Activated T-helper 2 cell treated with anti-CD3 and anti-CD28 coated beads, Interferon-gamma antibody, Interleukin-2, Interleukin-4, amounts not matched to agents 10 μg/mL and 5 μg/mL and 100 μg/mL, durations not matched to agents 14 hours and 24 hours and 36 hours (primary cell): ENCODE measurements around the gene MFGE8. TPM values are rescaled to one million over a fixed set of nuclear protein-coding genes. Genes with fewer than 3 reads are reported as not detected.
"Not testable (repeated sequence)": the region's sequence is repeated elsewhere in the genome, so short reads cannot be mapped to it uniquely, and the experiment has no call there.

Source experiments
- DNase-seq: peaks from one replicate; pipeline ENCODE4 v3.0.0; 2021; ENCODE audit warnings: low spot score
- H3K27ac Mint-ChIP-seq: one replicate; pipeline ENCODE4 v1.8.0; 2021; ENCODE audit warnings: mixed read lengths
- H3K27me3 Mint-ChIP-seq: one replicate; pipeline ENCODE4 v1.8.0; 2021; ENCODE audit warnings: low read depth, mixed read lengths
- H3K36me3 Mint-ChIP-seq: one replicate; pipeline ENCODE4 v1.8.0; 2021; ENCODE audit warnings: low read depth, mixed read lengths
- H3K4me1 Mint-ChIP-seq: one replicate; pipeline ENCODE4 v1.8.0; 2021; ENCODE audit warnings: low read depth, mixed read lengths
- H3K4me3 Mint-ChIP-seq: one replicate; pipeline ENCODE4 v1.8.0; 2021; ENCODE audit warnings: low read depth, mild to moderate bottlenecking, moderate library complexity, mixed read lengths
- H3K9me3 Mint-ChIP-seq: one replicate; pipeline ENCODE4 v1.8.0; 2021; ENCODE audit warnings: mixed read lengths
- intact Hi-C: fragments of 100-400 bp; cut with micrococcal nuclease; formaldehyde crosslinking; loops from one replicate; pipeline ENCODE4 v1.15.1; 2023
- total RNA-seq: library from RNA; stranded (reverse); gene quantifications from 2 replicates; pipeline ENCODE4 v1.2.3, GENCODE V29; 2022

Gene MFGE8
- total RNA-seq, 1 donor from 2014 or later = 13.7 TPM

- no peak for DNase-seq
- Mint-ChIP-seq H3K4me3 (no peak overlapping the region), H3K27me3 (peaks cover 19% of the 10 kb centered on the region), H3K4me1 (no peaks in the 10 kb centered on the region), H3K9me3 (no peaks in the 10 kb centered on the region), H3K36me3 (no peaks in the 10 kb centered on the region), H3K27ac (no peak overlapping the region)
- intact Hi-C loops = no loop called here
Observed at GRCh38 chr15:88932875-88933330, 19.7 kb upstream of the MFGE8 start.

GRCh38 chr15:88932271-88932874, 19.2 kb upstream of the MFGE8 start:
- DNase-seq = no peak
- Mint-ChIP-seq H3K9me3 (no peaks in the 10 kb centered on the region), H3K27ac (no peak overlapping the region), H3K4me1 (no peaks in the 10 kb centered on the region), H3K27me3 (peaks cover 20% of the 10 kb centered on the region), H3K36me3 (no peaks in the 10 kb centered on the region), H3K4me3 (no peak overlapping the region)
- intact Hi-C loops = no loop called here

- intact Hi-C loops = no loop called here
- Mint-ChIP-seq H3K27me3 (peaks cover 19% of the 10 kb centered on the region), H3K27ac (no peak overlapping the region), H3K4me1 (no peaks in the 10 kb centered on the region), H3K4me3 (no peak overlapping the region), H3K9me3 (no peaks in the 10 kb centered on the region), H3K36me3 (no peaks in the 10 kb centered on the region)
- DNase-seq = no peak
Observed at GRCh38 chr15:88930579-88930978, 17.4 kb upstream of the MFGE8 start.

- H3K36me3 Mint-ChIP-seq, DNase-seq, H3K4me3 Mint-ChIP-seq, H3K4me1 Mint-ChIP-seq, H3K9me3 Mint-ChIP-seq, intact Hi-C loops, H3K27ac Mint-ChIP-seq: not testable (repeated sequence)
- peaks cover 17% of the 10 kb centered on the region for H3K27me3 Mint-ChIP-seq
Observed at GRCh38 chr15:88929358-88930098, 16.3 kb upstream of the MFGE8 start.

GRCh38 chr15:88928192-88928591, 15.0 kb upstream of the MFGE8 start:
- H3K4me1 Mint-ChIP-seq, DNase-seq, H3K9me3 Mint-ChIP-seq, H3K36me3 Mint-ChIP-seq, H3K27ac Mint-ChIP-seq, intact Hi-C loops, H3K4me3 Mint-ChIP-seq: not testable (repeated sequence)
- peaks cover 21% of the 10 kb centered on the region for H3K27me3 Mint-ChIP-seq

GRCh38 chr15:88925648-88926047, 12.5 kb upstream of the MFGE8 start:
- H3K4me3 Mint-ChIP-seq, H3K36me3 Mint-ChIP-seq, H3K27ac Mint-ChIP-seq, intact Hi-C loops, DNase-seq, H3K9me3 Mint-ChIP-seq, H3K4me1 Mint-ChIP-seq: not testable (repeated sequence)
- H3K27me3 Mint-ChIP-seq = peaks cover 18% of the 10 kb centered on the region

- H3K9me3 Mint-ChIP-seq, H3K27ac Mint-ChIP-seq, H3K4me3 Mint-ChIP-seq, DNase-seq, intact Hi-C loops, H3K36me3 Mint-ChIP-seq: not testable (repeated sequence)
- peaks cover 29% of the 10 kb centered on the region for H3K4me1 Mint-ChIP-seq
- peaks cover 13% of the 10 kb centered on the region for H3K27me3 Mint-ChIP-seq
Observed at GRCh38 chr15:88920892-88921435, 7.8 kb upstream of the MFGE8 start.

GRCh38 chr15:88920186-88920891, 7.2 kb upstream of the MFGE8 start:
- no peak overlapping the region for H3K4me3 Mint-ChIP-seq
- no peak overlapping the region for H3K27ac Mint-ChIP-seq
- intact Hi-C loops = no loop called here
- H3K27me3 Mint-ChIP-seq = peaks cover 12% of the 10 kb centered on the region
- no peaks in the 10 kb centered on the region for H3K9me3 Mint-ChIP-seq
- H3K36me3 Mint-ChIP-seq = no peaks in the 10 kb centered on the region
- no peak for DNase-seq
- peaks cover 29% of the 10 kb centered on the region for H3K4me1 Mint-ChIP-seq

- Mint-ChIP-seq H3K9me3 (no peaks in the 10 kb centered on the region), H3K27ac (peak overlapping the region; percentile 43), H3K27me3 (peaks cover 10% of the 10 kb centered on the region), H3K36me3 (no peaks in the 10 kb centered on the region), H3K4me3 (no peak overlapping the region), H3K4me1 (peaks cover 29% of the 10 kb centered on the region)
- no peak for DNase-seq
- intact Hi-C loops = no loop called here
Observed at GRCh38 chr15:88918738-88919137, 5.6 kb upstream of the MFGE8 start.

- Mint-ChIP-seq H3K4me3 (no peak overlapping the region), H3K9me3 (no peaks in the 10 kb centered on the region), H3K27ac (no peak overlapping the region), H3K27me3 (peaks cover 9% of the 10 kb centered on the region), H3K36me3 (no peaks in the 10 kb centered on the region), H3K4me1 (peaks cover 34% of the 10 kb centered on the region)
- DNase-seq = no peak
- intact Hi-C loops = no loop called here
Observed at GRCh38 chr15:88917760-88918159, 4.6 kb upstream of the MFGE8 start.

GRCh38 chr15:88915354-88915753, 2.2 kb upstream of the MFGE8 start:
- Mint-ChIP-seq H3K4me1 (peaks cover 30% of the 10 kb centered on the region), H3K4me3 (no peak overlapping the region), H3K27ac (no peak overlapping the region), H3K9me3 (no peaks in the 10 kb centered on the region), H3K36me3 (no peaks in the 10 kb centered on the region), H3K27me3 (peaks cover 4% of the 10 kb centered on the region)
- intact Hi-C loops = no loop called here
- no peak for DNase-seq

GRCh38 chr15:88913850-88914169, 631 bp upstream of the MFGE8 start:
- Mint-ChIP-seq H3K27ac (no peak overlapping the region), H3K4me3 (peak overlapping the region; percentile 93)

GRCh38 chr15:88912500-88912921, 668 bp downstream of the MFGE8 start:
- no peak overlapping the region for H3K27ac Mint-ChIP-seq
- H3K4me1 Mint-ChIP-seq = peaks cover 10% of the 10 kb centered on the region
- H3K9me3 Mint-ChIP-seq = no peaks in the 10 kb centered on the region
- peak overlapping the region; percentile 93 for H3K4me3 Mint-ChIP-seq
- DNase-seq = no peak
- H3K27me3 Mint-ChIP-seq = peaks cover 1% of the 10 kb centered on the region
- intact Hi-C loops = loop anchor here (2.0 kb wide), 1 partner anchor 18 kb away; the partner anchor contains the start of gene HAPLN3
- H3K36me3 Mint-ChIP-seq = no peaks in the 10 kb centered on the region

More at GRCh38 chr15:88913850-88914169, 631 bp upstream of the MFGE8 start:
- no peaks in the 10 kb centered on the region for H3K36me3 Mint-ChIP-seq
- no peaks in the 10 kb centered on the region for H3K9me3 Mint-ChIP-seq
- intact Hi-C loops = loop anchor here (2.0 kb wide), 1 partner anchor 19 kb away; the partner anchor contains the start of gene HAPLN3
- H3K4me1 Mint-ChIP-seq = peaks cover 20% of the 10 kb centered on the region
- DNase-seq = no peak
- peaks cover 4% of the 10 kb centered on the region for H3K27me3 Mint-ChIP-seq
